Measurements from ENCODE around the gene NINJ1. TPM values are rescaled to one million over a fixed set of nuclear protein-coding genes. Genes with fewer than 3 reads are reported as not detected.

Gene NINJ1
- total RNA-seq, 1 donor from 2014 or later, result 13.4 TPM

GRCh38 chr9:93081081-93081529 lies 52.9 kb downstream of the NINJ1 start:
- DNase-seq (ENCODE audit: low read depth), result no peak
- H3K27me3 ChIP-seq (ENCODE audit: control insufficient read depth, insufficient read depth, low read length), result no peaks in the 10 kb centered on the region
- H3K36me3 ChIP-seq (ENCODE audit: control insufficient read depth, insufficient read depth, low read length), result no peaks in the 10 kb centered on the region
- no peak for FAIRE-seq
- TF ChIP-seq CTCF (IDR thresholded peaks at IDR 0.05; ENCODE audit: insufficient read depth, low read length, severe bottlenecking), result no peak
- no peak overlapping the region for H3K4me3 ChIP-seq (ENCODE audit: low read depth, low read length)

GRCh38 chr9:93080406-93080805 lies 53.6 kb downstream of the NINJ1 start:
- no peak for DNase-seq (ENCODE audit: low read depth)
- no peak for TF ChIP-seq CTCF (IDR thresholded peaks at IDR 0.05; ENCODE audit: insufficient read depth, low read length, severe bottlenecking)
- FAIRE-seq, result no peak
- H3K4me3 ChIP-seq (ENCODE audit: low read depth, low read length), result no peak overlapping the region
- no peaks in the 10 kb centered on the region for H3K36me3 ChIP-seq (ENCODE audit: control insufficient read depth, insufficient read depth, low read length)
- no peaks in the 10 kb centered on the region for H3K27me3 ChIP-seq (ENCODE audit: control insufficient read depth, insufficient read depth, low read length)

GRCh38 chr9:93079371-93079770 lies 54.7 kb downstream of the NINJ1 start:
- TF ChIP-seq CTCF (IDR thresholded peaks at IDR 0.05; ENCODE audit: insufficient read depth, low read length, severe bottlenecking), result no peak
- Histone ChIP-seq H3K27me3 (ENCODE audit: control insufficient read depth, insufficient read depth, low read length) (no peaks in the 10 kb centered on the region), H3K4me3 (ENCODE audit: low read depth, low read length) (no peak overlapping the region), H3K36me3 (ENCODE audit: control insufficient read depth, insufficient read depth, low read length) (no peaks in the 10 kb centered on the region)
- no peak for DNase-seq (ENCODE audit: low read depth)
- FAIRE-seq, result no peak

- FAIRE-seq (no peak), DNase-seq (ENCODE audit: low read depth) (no peak)
- H3K4me3 ChIP-seq (ENCODE audit: low read depth, low read length), result no peak overlapping the region
- H3K27me3 ChIP-seq (ENCODE audit: control insufficient read depth, insufficient read depth, low read length), result no peaks in the 10 kb centered on the region
- TF ChIP-seq CTCF (IDR thresholded peaks at IDR 0.05; ENCODE audit: insufficient read depth, low read length, severe bottlenecking), result no peak
- H3K36me3 ChIP-seq (ENCODE audit: control insufficient read depth, insufficient read depth, low read length), result no peaks in the 10 kb centered on the region
Measured at GRCh38 chr9:93077811-93078210, 56.2 kb downstream of the NINJ1 start.

- no peak for FAIRE-seq
- no peak for TF ChIP-seq CTCF (IDR thresholded peaks at IDR 0.05; ENCODE audit: insufficient read depth, low read length, severe bottlenecking)
- DNase-seq (ENCODE audit: low read depth), result no peak
- Histone ChIP-seq H3K4me3 (ENCODE audit: low read depth, low read length) (no peak overlapping the region), H3K36me3 (ENCODE audit: control insufficient read depth, insufficient read depth, low read length) (no peaks in the 10 kb centered on the region), H3K27me3 (ENCODE audit: control insufficient read depth, insufficient read depth, low read length) (no peaks in the 10 kb centered on the region)
Measured at GRCh38 chr9:93077367-93077766, 56.7 kb downstream of the NINJ1 start.

GRCh38 chr9:93076792-93077128 lies 57.3 kb downstream of the NINJ1 start:
- Histone ChIP-seq H3K27me3 (ENCODE audit: control insufficient read depth, insufficient read depth, low read length) (no peaks in the 10 kb centered on the region), H3K36me3 (ENCODE audit: control insufficient read depth, insufficient read depth, low read length) (no peaks in the 10 kb centered on the region), H3K4me3 (ENCODE audit: low read depth, low read length) (no peak overlapping the region)
- no peak for FAIRE-seq
- no peak for DNase-seq (ENCODE audit: low read depth)
- TF ChIP-seq CTCF (IDR thresholded peaks at IDR 0.05; ENCODE audit: insufficient read depth, low read length, severe bottlenecking), result no peak
